Astrocyte (in vitro differentiated cells and primary cell): Measurements from ENCODE around the gene TMEM184C. TPM values are rescaled to one million over a fixed set of nuclear protein-coding genes. Genes with fewer than 3 reads are reported as not detected.

Experiments used
- DNase-seq: peaks from one replicate; pipeline ENCODE4 v3.0.0-alpha.2; 2010; ENCODE audit warnings: low read depth
- FAIRE-seq: peaks from 2 replicates; lab custom pipeline; 2011; peaks lifted over from hg19 to GRCh38; lab: Jason Lieb, UNC
- H2AFZ ChIP-seq: 2 replicates; pipeline ENCODE4 v1.6.0; 2012; ENCODE audit warnings: low read depth, low read length, inconsistent platforms
- H3K27ac ChIP-seq: 2 replicates; pipeline ENCODE4 v1.5.1; 2011; ENCODE audit warnings: low read depth, low read length, inconsistent platforms
- H3K27me3 ChIP-seq: 2 replicates; pipeline ENCODE4 v1.6.0; 2011; ENCODE audit warnings: low read length, inconsistent platforms; ENCODE audit not compliant: insufficient read depth
- H3K36me3 ChIP-seq: 2 replicates; pipeline ENCODE4 v1.5.1; 2011; ENCODE audit warnings: low read length, inconsistent platforms; ENCODE audit not compliant: insufficient read depth
- H3K4me1 ChIP-seq: 2 replicates; pipeline ENCODE4 v1.5.1; 2011; ENCODE audit warnings: low read length, inconsistent platforms; ENCODE audit not compliant: insufficient read depth
- H3K4me2 ChIP-seq: 2 replicates; pipeline ENCODE4 v1.6.0; 2012; ENCODE audit warnings: low read length, inconsistent platforms
- H3K4me3 ChIP-seq: 2 replicates; pipeline ENCODE4 v1.5.1; 2011; ENCODE audit warnings: low read depth, mild to moderate bottlenecking, low read length, inconsistent platforms; ENCODE audit not compliant: insufficient read depth
- H3K79me2 ChIP-seq: 2 replicates; pipeline ENCODE4 v1.6.0; 2012; ENCODE audit warnings: mild to moderate bottlenecking, low read length, inconsistent platforms; ENCODE audit not compliant: insufficient read depth
- H3K9ac ChIP-seq: 2 replicates; pipeline ENCODE4 v1.6.0; 2012; ENCODE audit warnings: mild to moderate bottlenecking, low read length, inconsistent platforms
- H3K9me3 ChIP-seq: 2 replicates; pipeline ENCODE4 v1.5.1; 2012; ENCODE audit warnings: low read depth, mild to moderate bottlenecking, low read length, inconsistent platforms; ENCODE audit not compliant: insufficient read depth
- H4K20me1 ChIP-seq: 2 replicates; pipeline ENCODE4 v1.6.0; 2012; ENCODE audit warnings: low read length, inconsistent platforms; ENCODE audit not compliant: insufficient read depth
- H3K27ac Mint-ChIP-seq: one replicate; pipeline ENCODE4 v1.8.0; 2021; ENCODE audit warnings: mild to moderate bottlenecking, mixed read lengths; ENCODE audit not compliant: unreplicated experiment
- H3K27me3 Mint-ChIP-seq: one replicate; pipeline ENCODE4 v1.8.0; 2021; ENCODE audit warnings: low read depth, mixed read lengths; ENCODE audit not compliant: unreplicated experiment
- H3K36me3 Mint-ChIP-seq: one replicate; pipeline ENCODE4 v1.8.0; 2021; ENCODE audit warnings: low read depth, mixed read lengths; ENCODE audit not compliant: unreplicated experiment
- H3K4me1 Mint-ChIP-seq: one replicate; pipeline ENCODE4 v1.8.0; 2021; ENCODE audit warnings: low read depth, mixed read lengths; ENCODE audit not compliant: unreplicated experiment
- H3K4me3 Mint-ChIP-seq: one replicate; pipeline ENCODE4 v1.8.0; 2021; ENCODE audit warnings: mild to moderate bottlenecking, moderate library complexity, mixed read lengths; ENCODE audit not compliant: unreplicated experiment
- H3K9me3 Mint-ChIP-seq: one replicate; pipeline ENCODE4 v1.8.0; 2021; ENCODE audit warnings: mild to moderate bottlenecking, mixed read lengths; ENCODE audit not compliant: unreplicated experiment
- CTCF ChIP-seq: IDR thresholded peaks from 2 replicates; pipeline ENCODE4 v1.5.1; 2011; ENCODE audit warnings: low read depth, mild to moderate bottlenecking, inconsistent platforms, low read length, moderate library complexity; ENCODE audit not compliant: insufficient read depth
- EZH2 ChIP-seq: IDR thresholded peaks from 2 replicates; pipeline ENCODE4 v1.6.1; 2012; ENCODE audit warnings: mild to moderate bottlenecking, low read length, inconsistent platforms; ENCODE audit not compliant: insufficient read depth
- total RNA-seq: library from RNA; stranded (reverse); gene quantifications from 2 replicates; pipeline ENCODE4 v1.2.1, GENCODE V29; 2021

The TMEM184C gene
- total RNA-seq, 1 donor from 2014 or later: 42.3 TPM

- H3K27me3 ChIP-seq: no peaks in the 10 kb centered on the region
- no peak overlapping the region for H3K27ac ChIP-seq
- no peaks in the 10 kb centered on the region for H3K4me1 Mint-ChIP-seq
- no peak overlapping the region for H3K4me3 ChIP-seq
- DNase-seq (no peak), FAIRE-seq (no peak)
- peaks cover 19% of the 10 kb centered on the region for H3K36me3 ChIP-seq
- no peak overlapping the region for H3K9ac ChIP-seq
- no peak overlapping the region for H3K27ac Mint-ChIP-seq
- H3K4me3 Mint-ChIP-seq: no peak overlapping the region
- peaks cover 5% of the 10 kb centered on the region for H3K36me3 Mint-ChIP-seq
- no peaks in the 10 kb centered on the region for H3K4me1 ChIP-seq
- no peak overlapping the region for H3K4me2 ChIP-seq
- no peaks in the 10 kb centered on the region for H3K9me3 ChIP-seq
- no peak for TF ChIP-seq CTCF
- no peak for TF ChIP-seq EZH2
- H4K20me1 ChIP-seq: no peaks in the 10 kb centered on the region
- H3K9me3 Mint-ChIP-seq: no peaks in the 10 kb centered on the region
- H2AFZ ChIP-seq: no peak overlapping the region
- H3K79me2 ChIP-seq: no peaks in the 10 kb centered on the region
- H3K27me3 Mint-ChIP-seq: no peaks in the 10 kb centered on the region
Measured at GRCh38 chr4:147658501-147658900, 41.3 kb downstream of the TMEM184C start.

- FAIRE-seq: no peak
- Histone ChIP-seq H4K20me1 (peaks cover 8% of the 10 kb centered on the region), H3K9me3 (no peaks in the 10 kb centered on the region), H3K27ac (no peak overlapping the region), H3K79me2 (peaks cover 10% of the 10 kb centered on the region), H3K36me3 (no peaks in the 10 kb centered on the region), H3K4me2 (no peak overlapping the region), H3K27me3 (no peaks in the 10 kb centered on the region), H3K9ac (no peak overlapping the region), H3K4me3 (no peak overlapping the region), H3K4me1 (no peaks in the 10 kb centered on the region), H2AFZ (no peak overlapping the region)
- TF ChIP-seq EZH2: no peak
- no peak for TF ChIP-seq CTCF
- Mint-ChIP-seq H3K4me3 (no peak overlapping the region), H3K27ac (no peak overlapping the region), H3K27me3 (no peaks in the 10 kb centered on the region), H3K9me3 (no peaks in the 10 kb centered on the region), H3K36me3 (peaks cover 6% of the 10 kb centered on the region), H3K4me1 (no peaks in the 10 kb centered on the region)
- DNase-seq: no peak
Measured at GRCh38 chr4:147674073-147674472, 56.9 kb downstream of the TMEM184C start.

- Mint-ChIP-seq H3K27ac (no peak overlapping the region), H3K27me3 (no peaks in the 10 kb centered on the region), H3K9me3 (no peaks in the 10 kb centered on the region), H3K36me3 (peaks cover 6% of the 10 kb centered on the region), H3K4me1 (no peaks in the 10 kb centered on the region), H3K4me3 (no peak overlapping the region)
- Histone ChIP-seq H3K4me1 (no peaks in the 10 kb centered on the region), H2AFZ (no peak overlapping the region), H3K79me2 (peaks cover 13% of the 10 kb centered on the region), H3K9me3 (no peaks in the 10 kb centered on the region), H4K20me1 (peaks cover 8% of the 10 kb centered on the region), H3K9ac (no peak overlapping the region), H3K4me2 (no peak overlapping the region), H3K4me3 (no peak overlapping the region), H3K27ac (no peak overlapping the region), H3K36me3 (no peaks in the 10 kb centered on the region), H3K27me3 (no peaks in the 10 kb centered on the region)
- TF ChIP-seq CTCF (no peak), EZH2 (no peak)
- FAIRE-seq (no peak), DNase-seq (no peak)
Measured at GRCh38 chr4:147674496-147674895, 57.3 kb downstream of the TMEM184C start.
